MM.1S (cell line): ENCODE measurements around the gene CMTM4.

Experiments used
- DNase-seq: peaks from one replicate; pipeline ENCODE4 v3.0.0-alpha.2; 2015
- H2AFZ ChIP-seq: fragments of 300-600 bp; sonication (generic); 2 replicates; pipeline ENCODE4 v1.6.0; 2016; ENCODE audit warnings: antibody characterized with exemption, low read length
- H3F3A ChIP-seq: fragments of 300-600 bp; sonication (generic); 2 replicates; pipeline ENCODE4 v1.6.1; 2016; ENCODE audit warnings: mild to moderate bottlenecking, antibody characterized with exemption, low read length, moderate library complexity, mixed read lengths; ENCODE audit not compliant: insufficient read depth
- H3K27ac ChIP-seq: fragments of 300-600 bp; sonication (generic); 2 replicates; pipeline ENCODE4 v1.5.1; 2016; ENCODE audit warnings: mild to moderate bottlenecking, low read length
- H3K27me3 ChIP-seq: fragments of 300-600 bp; sonication (generic); replicated peaks from 2 replicates; pipeline ENCODE4 v1.6.0; 2016; ENCODE audit warnings: low read length; ENCODE audit not compliant: insufficient read depth
- H3K36me3 ChIP-seq: fragments of 300-600 bp; sonication (generic); replicated peaks from 2 replicates; pipeline ENCODE4 v1.6.1; 2016; ENCODE audit warnings: mild to moderate bottlenecking, low read length, mixed read lengths; ENCODE audit not compliant: insufficient read depth
- H3K4me1 ChIP-seq: fragments of 300-600 bp; sonication (generic); 2 replicates; pipeline ENCODE4 v1.6.1; 2016; ENCODE audit warnings: low read length, mixed read lengths
- H3K4me2 ChIP-seq: fragments of 300-600 bp; sonication (generic); 2 replicates; pipeline ENCODE4 v1.6.0; 2016; ENCODE audit warnings: low read depth, low read length
- H3K4me3 ChIP-seq: fragments of 300-600 bp; sonication (generic); 2 replicates; pipeline ENCODE4 v1.5.1; 2016; ENCODE audit warnings: low read length, mixed read lengths
- H3K79me2 ChIP-seq: fragments of 300-600 bp; sonication (generic); 2 replicates; pipeline ENCODE4 v1.6.1; 2016; ENCODE audit warnings: mixed run types, low read length, mixed read lengths
- H3K9ac ChIP-seq: fragments of 300-600 bp; sonication (generic); 2 replicates; pipeline ENCODE4 v1.6.1; 2016; ENCODE audit warnings: low read length, mixed read lengths
- H3K9me2 ChIP-seq: fragments of 300-600 bp; sonication (generic); replicated peaks from 2 replicates; pipeline ENCODE4 v1.6.1; 2016; ENCODE audit warnings: mild to moderate bottlenecking, low read length, mixed read lengths; ENCODE audit not compliant: insufficient read depth
- H3K9me3 ChIP-seq: fragments of 300-600 bp; sonication (generic); replicated peaks from 2 replicates; pipeline ENCODE4 v1.6.1; 2016; ENCODE audit warnings: mild to moderate bottlenecking, low read length, mixed read lengths; ENCODE audit not compliant: insufficient read depth
- H4K20me1 ChIP-seq: fragments of 300-600 bp; sonication (generic); 2 replicates; pipeline ENCODE4 v1.6.1; 2016; ENCODE audit warnings: mild to moderate bottlenecking, low read length, moderate library complexity, mixed read lengths; ENCODE audit not compliant: insufficient read depth
- CTCF ChIP-seq: fragments of 300-600 bp; sonication (generic); IDR thresholded peaks from 2 replicates; pipeline ENCODE4 v1.5.1; 2016; ENCODE audit warnings: antibody characterized with exemption, low read length, mixed read lengths
- EZH2 ChIP-seq: fragments of 300-600 bp; sonication (generic); optimal IDR thresholded peaks from 2 replicates; pipeline ENCODE3; 2017; ENCODE audit warnings: low read depth, mild to moderate bottlenecking, antibody characterized with exemption, low read length, mixed read lengths
- EZH2phosphoT487 ChIP-seq: fragments of 300-600 bp; sonication (generic); IDR thresholded peaks from 2 replicates; pipeline ENCODE4 v1.6.1; 2018; ENCODE audit warnings: antibody characterized with exemption, low read length

Gene CMTM4

GRCh38 chr16:66681676-66682075, 14.9 kb downstream of the CMTM4 start:
- Histone ChIP-seq H3F3A (no peaks in the 10 kb centered on the region), H3K4me3 (no peak overlapping the region), H3K79me2 (peaks cover 21% of the 10 kb centered on the region), H3K9me3 (no peaks in the 10 kb centered on the region), H2AFZ (no peak overlapping the region), H3K27ac (no peak overlapping the region), H3K4me1 (no peaks in the 10 kb centered on the region), H3K36me3 (no peaks in the 10 kb centered on the region), H3K9me2 (no peaks in the 10 kb centered on the region), H3K4me2 (no peak overlapping the region), H3K9ac (no peak overlapping the region), H3K27me3 (no peaks in the 10 kb centered on the region), H4K20me1 (no peaks in the 10 kb centered on the region)
- DNase-seq = no peak
- no peak for TF ChIP-seq CTCF
- no peak for TF ChIP-seq EZH2
- TF ChIP-seq EZH2phosphoT487 = no peak

DNA sequence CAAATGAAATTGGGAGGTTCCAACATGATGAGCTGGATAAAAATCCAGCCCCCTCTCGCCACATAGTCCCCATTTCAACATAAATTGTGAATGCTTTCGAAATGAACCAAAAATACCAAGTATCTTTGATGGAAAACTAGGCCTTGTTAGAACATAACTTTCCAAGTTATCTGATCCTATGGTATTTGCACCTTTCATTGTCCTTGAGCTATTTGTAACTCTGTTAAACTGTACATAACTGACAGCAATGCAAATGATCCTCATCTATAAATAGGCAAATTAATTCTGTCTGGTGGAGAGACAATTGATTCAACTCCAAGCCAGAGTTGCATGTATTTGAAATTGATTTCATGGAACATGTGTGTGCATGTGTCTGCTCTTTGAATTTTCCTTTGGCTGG, 18.2 kb downstream of the CMTM4 start:
- DNase-seq = no peak
- Histone ChIP-seq H3K27me3 (no peaks in the 10 kb centered on the region), H3K9ac (no peak overlapping the region), H3K27ac (no peak overlapping the region), H3K4me2 (no peak overlapping the region), H4K20me1 (no peaks in the 10 kb centered on the region), H3F3A (no peaks in the 10 kb centered on the region), H3K36me3 (no peaks in the 10 kb centered on the region), H3K4me1 (no peaks in the 10 kb centered on the region), H3K79me2 (peaks cover 19% of the 10 kb centered on the region; the same call in 1 of the 2 replicates), H3K4me3 (no peak overlapping the region), H2AFZ (no peak overlapping the region), H3K9me2 (no peaks in the 10 kb centered on the region), H3K9me3 (no peaks in the 10 kb centered on the region)
- TF ChIP-seq EZH2phosphoT487 (no peak), EZH2 (no peak), CTCF (no peak)

- TF ChIP-seq CTCF = no peak
- TF ChIP-seq EZH2 = no peak
- TF ChIP-seq EZH2phosphoT487 = no peak
- DNase-seq = no peak
- no peak overlapping the region for H3K9ac ChIP-seq
- H3K27me3 ChIP-seq = no peaks in the 10 kb centered on the region
- H3K36me3 ChIP-seq = no peaks in the 10 kb centered on the region
- H3K4me2 ChIP-seq = no peak overlapping the region
- H3K9me3 ChIP-seq = no peaks in the 10 kb centered on the region
- H3K27ac ChIP-seq = no peak overlapping the region
- H3K4me3 ChIP-seq = no peak overlapping the region
- no peak overlapping the region for H2AFZ ChIP-seq
- H3K9me2 ChIP-seq = no peaks in the 10 kb centered on the region
- H3F3A ChIP-seq = no peaks in the 10 kb centered on the region
- no peaks in the 10 kb centered on the region for H4K20me1 ChIP-seq
- no peaks in the 10 kb centered on the region for H3K4me1 ChIP-seq
- peaks cover 19% of the 10 kb centered on the region; the same call in 1 of the 2 replicates for H3K79me2 ChIP-seq
Measured at GRCh38 chr16:66677836-66678235, 18.7 kb downstream of the CMTM4 start.
